ENCODE data around the gene ZBTB17. TPM values are rescaled to one million over a fixed set of nuclear protein-coding genes. Genes with fewer than 3 reads are reported as not detected.

ZBTB17 gene
- total RNA-seq, 1 experiment from 2014 or later: 41.6 TPM

- no peaks in the 10 kb centered on the region for H3K27me3 ChIP-seq (ENCODE audit: control insufficient read depth, insufficient read depth, low read length)
- in situ Hi-C loops (cut with HindIII; ENCODE audit: low pct_unique_long_range_greater_than_20kb, low sequenced_read_pairs) (no loop called here), intact Hi-C loops (cut with micrococcal nuclease; ENCODE audit: unreplicated experiment) (no loop called here)
- TF ChIP-seq SIN3A (IDR thresholded peaks at IDR 0.05; ENCODE audit: borderline replicate concordance, insufficient read depth, low read depth, low read length) (no peak), REST (IDR thresholded peaks at IDR 0.05; ENCODE audit: insufficient read depth in 1 of 2, low read depth in 2 of 2, low read length in 1 of 2) (no peak), TCF7L2 (IDR thresholded peaks at IDR 0.05; ENCODE audit: low read depth, low read length) (no peak), POLR2AphosphoS5 (IDR thresholded peaks at IDR 0.05; ENCODE audit: low read depth, low read length) (no peak)
- no peak overlapping the region for H3K4me3 ChIP-seq (ENCODE audit: low read depth in 2 of 2, low read length in 2 of 2)
- H3K36me3 ChIP-seq (ENCODE audit: control insufficient read depth, insufficient read depth, low read length): no peaks in the 10 kb centered on the region
- DNase-seq (ENCODE audit: low read depth, low spot score): no peak
- CTCF ChIA-PET: interaction anchor here (0.6 to 0.7 kb wide), 2 partner anchors 10 to 38 kb away, joined by 3 to 4 read pairs; no protein-coding TSS in a partner anchor
- POLR2A ChIA-PET: no interaction called here
- BruUV-seq (replicated peaks): no TSS peak
- H3K4me1 ChIP-seq (ENCODE audit: control insufficient read depth, insufficient read depth, low read length): no peaks in the 10 kb centered on the region
- no peak overlapping the region for H3K27ac ChIP-seq (ENCODE audit: low read length)
- peak; percentile 26; the same call in 1 of the 2 replicates for ATAC-seq
- no peaks in the 10 kb centered on the region for H3K9me3 ChIP-seq (ENCODE audit: control insufficient read depth, insufficient read depth, low read depth, low read length)
These were observed 30.9 kb upstream of the ZBTB17 start for GRCh38 chr1:16006552-16007485.

- no TSS peak for BruUV-seq (replicated peaks)
- ChIA-PET CTCF (interaction anchor here (0.6 kb wide), 2 partner anchors 11 to 357 kb away, joined by 3 read pairs; no protein-coding TSS in a partner anchor), POLR2A (no interaction called here)
- Histone ChIP-seq H3K36me3 (ENCODE audit: control insufficient read depth, insufficient read depth, low read length) (no peaks in the 10 kb centered on the region), H3K27ac (ENCODE audit: low read length) (no peak overlapping the region), H3K9me3 (ENCODE audit: control insufficient read depth, insufficient read depth, low read depth, low read length) (no peaks in the 10 kb centered on the region), H3K27me3 (ENCODE audit: control insufficient read depth, insufficient read depth, low read length) (no peaks in the 10 kb centered on the region), H3K4me1 (ENCODE audit: control insufficient read depth, insufficient read depth, low read length) (no peaks in the 10 kb centered on the region), H3K4me3 (ENCODE audit: low read depth in 2 of 2, low read length in 2 of 2) (no peak overlapping the region)
- in situ Hi-C loops (cut with HindIII; ENCODE audit: low pct_unique_long_range_greater_than_20kb, low sequenced_read_pairs) (no loop called here), intact Hi-C loops (cut with micrococcal nuclease; ENCODE audit: unreplicated experiment) (no loop called here)
- ATAC-seq (no peak), DNase-seq (ENCODE audit: low read depth, low spot score) (no peak)
- no peak for TF ChIP-seq TCF7L2 (IDR thresholded peaks at IDR 0.05; ENCODE audit: low read depth, low read length)
- no peak for TF ChIP-seq SIN3A (IDR thresholded peaks at IDR 0.05; ENCODE audit: borderline replicate concordance, insufficient read depth, low read depth, low read length)
- no peak for TF ChIP-seq REST (IDR thresholded peaks at IDR 0.05; ENCODE audit: insufficient read depth in 1 of 2, low read depth in 2 of 2, low read length in 1 of 2)
- no peak for TF ChIP-seq POLR2AphosphoS5 (IDR thresholded peaks at IDR 0.05; ENCODE audit: low read depth, low read length)
- TF ChIP-seq CTCF (IDR thresholded peaks at IDR 0.05): no peak
These were observed 30.1 kb upstream of the ZBTB17 start for GRCh38 chr1:16006010-16006409.

Data from Panc1 (cell line).